ENCODE data around the gene SEMA3F. TPM values are rescaled to one million over a fixed set of nuclear protein-coding genes. Genes with fewer than 3 reads are reported as not detected.

SEMA3F gene
- total and polyA plus RNA-seq, 2 experiments from 2014 or later: 2.3 to 67.6 TPM

GRCh38 chr3:50212502-50212901 lies 57.4 kb downstream of the SEMA3F start (continued):
- peak; percentile 21 to 29; a peak in 1 of 4 replicates for TF ChIP-seq CTCF (conservative IDR thresholded peaks at IDR 0.05; ENCODE audit: low read depth in 2 of 2)

- Mint-ChIP-seq H3K27me3 (ENCODE audit: insufficient read depth, low read depth, poor library complexity) (peaks cover 12% of the 10 kb centered on the region), H3K4me3 (no peak overlapping the region), H3K9me3 (no peaks in the 10 kb centered on the region), H3K27ac (no peak overlapping the region), H3K4me1 (peaks cover 14% of the 10 kb centered on the region), H3K36me3 (ENCODE audit: low read depth) (no peaks in the 10 kb centered on the region)
- no peaks in the 10 kb centered on the region for H3K9me2 ChIP-seq (ENCODE audit: insufficient read depth)
- no peaks in the 10 kb centered on the region for H3K79me2 ChIP-seq (replicated peaks; ENCODE audit: insufficient read depth)
- no peak overlapping the region for H3K4me3 ChIP-seq
- DNase-seq (ENCODE audit: low spot score): no peak
- H3K27ac ChIP-seq (ENCODE audit: low read depth): no peak overlapping the region
- no peak for ATAC-seq
- H3F3A ChIP-seq (replicated peaks; ENCODE audit: low read depth): 0 out of 2 replicates have a peak, but pooled peaks cover 2% of the 10 kb centered on the region
- H3K27me3 ChIP-seq (ENCODE audit: insufficient read depth): no peaks in the 10 kb centered on the region
- H3K36me3 ChIP-seq (ENCODE audit: insufficient read depth): no peaks in the 10 kb centered on the region
- no peaks in the 10 kb centered on the region for H3K4me1 ChIP-seq (ENCODE audit: insufficient read depth)
- H3K4me2 ChIP-seq: no peak overlapping the region
- H2AFZ ChIP-seq: no peak overlapping the region
- no peaks in the 10 kb centered on the region for H4K20me1 ChIP-seq (replicated peaks; ENCODE audit: insufficient read depth)
- TF ChIP-seq ETS1 (IDR thresholded peaks at IDR 0.05) (no peak), NANOG (IDR thresholded peaks at IDR 0.05; ENCODE audit: borderline replicate concordance) (no peak), POLR2AphosphoS5 (IDR thresholded peaks at IDR 0.05; ENCODE audit: low read depth) (no peak), CTCF (conservative IDR thresholded peaks at IDR 0.05; ENCODE audit: low read depth in 2 of 2) (no peak), JUNB (IDR thresholded peaks at IDR 0.05; ENCODE audit: unreplicated experiment) (no peak), EZH2 (IDR thresholded peaks at IDR 0.05; ENCODE audit: low read depth, unreplicated experiment) (no peak), EZH2phosphoT487 (IDR thresholded peaks at IDR 0.05; ENCODE audit: unreplicated experiment) (no peak), ZNF331 (CRISPR knock-in tag; IDR thresholded peaks at IDR 0.05; ENCODE audit: low read depth) (no peak), ZNF114 (CRISPR knock-in tag; IDR thresholded peaks at IDR 0.05) (no peak), STAT1 (IDR thresholded peaks at IDR 0.05; ENCODE audit: unreplicated experiment) (no peak), ZNF462 (CRISPR knock-in tag; IDR thresholded peaks at IDR 0.05) (no peak)
Observed at GRCh38 chr3:50212971-50213370, 57.8 kb downstream of the SEMA3F start.

All from GM23338 (cell line).